Activated naive CD4-positive, alpha-beta T cell treated with anti-CD3 and anti-CD28 coated beads, Interleukin-2, amount 10 ng/mL, durations not matched to agents 7 days and 5 days (primary cell): ENCODE data around the gene DESI2.

Experiments used
- CTCF ChIA-PET: fragments of 350-600 bp; sonication (Branson Sonifier 250); formaldehyde crosslinking; loops from one replicate; lab custom pipeline; 2021; ENCODE audit warnings: antibody characterized with exemption; lab: Charles Lee
- DNase-seq: peaks from one replicate; pipeline ENCODE4 v3.0.0-alpha.2; 2020
- H3K27ac Mint-ChIP-seq: one replicate; pipeline ENCODE4 v1.8.0; 2021; ENCODE audit warnings: mild to moderate bottlenecking, moderate library complexity, mixed read lengths
- H3K27me3 Mint-ChIP-seq: one replicate; pipeline ENCODE4 v1.8.0; 2021; ENCODE audit warnings: mild to moderate bottlenecking, mixed read lengths
- H3K36me3 Mint-ChIP-seq: one replicate; pipeline ENCODE4 v1.8.0; 2021; ENCODE audit warnings: mixed read lengths
- H3K4me1 Mint-ChIP-seq: one replicate; pipeline ENCODE4 v1.8.0; 2021; ENCODE audit warnings: mixed read lengths
- H3K4me3 Mint-ChIP-seq: one replicate; pipeline ENCODE4 v1.8.0; 2021; ENCODE audit warnings: mild to moderate bottlenecking, moderate library complexity, mixed read lengths
- H3K9me3 Mint-ChIP-seq: one replicate; pipeline ENCODE4 v1.8.0; 2021; ENCODE audit warnings: mixed read lengths

DESI2 gene

DNA sequence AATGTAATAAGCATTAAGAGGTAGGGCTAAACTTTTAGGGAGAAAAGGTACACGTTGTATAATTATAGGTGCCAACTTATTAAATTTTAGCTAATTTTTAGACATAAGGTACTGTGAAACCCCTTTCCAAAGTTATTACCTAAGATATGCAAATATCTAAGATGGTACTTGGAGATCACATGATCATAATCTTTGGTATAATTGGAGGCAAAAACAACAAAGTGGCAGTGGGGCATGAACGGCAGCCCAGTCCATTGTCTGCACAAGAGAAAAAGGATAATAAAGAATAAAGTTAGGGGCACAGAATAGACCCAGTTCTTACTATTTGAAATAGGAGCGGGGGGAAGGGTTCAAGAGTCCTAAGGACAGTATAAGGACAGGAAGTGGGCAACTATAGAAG lies 51.2 kb downstream of the DESI2 start:
- Mint-ChIP-seq H3K36me3 (peaks cover 41% of the 10 kb centered on the region), H3K4me1 (no peaks in the 10 kb centered on the region), H3K9me3 (no peaks in the 10 kb centered on the region), H3K4me3 (no peak overlapping the region), H3K27me3 (no peaks in the 10 kb centered on the region), H3K27ac (no peak overlapping the region)
- DNase-seq = no peak
- CTCF ChIA-PET = no interaction called here

DNA sequence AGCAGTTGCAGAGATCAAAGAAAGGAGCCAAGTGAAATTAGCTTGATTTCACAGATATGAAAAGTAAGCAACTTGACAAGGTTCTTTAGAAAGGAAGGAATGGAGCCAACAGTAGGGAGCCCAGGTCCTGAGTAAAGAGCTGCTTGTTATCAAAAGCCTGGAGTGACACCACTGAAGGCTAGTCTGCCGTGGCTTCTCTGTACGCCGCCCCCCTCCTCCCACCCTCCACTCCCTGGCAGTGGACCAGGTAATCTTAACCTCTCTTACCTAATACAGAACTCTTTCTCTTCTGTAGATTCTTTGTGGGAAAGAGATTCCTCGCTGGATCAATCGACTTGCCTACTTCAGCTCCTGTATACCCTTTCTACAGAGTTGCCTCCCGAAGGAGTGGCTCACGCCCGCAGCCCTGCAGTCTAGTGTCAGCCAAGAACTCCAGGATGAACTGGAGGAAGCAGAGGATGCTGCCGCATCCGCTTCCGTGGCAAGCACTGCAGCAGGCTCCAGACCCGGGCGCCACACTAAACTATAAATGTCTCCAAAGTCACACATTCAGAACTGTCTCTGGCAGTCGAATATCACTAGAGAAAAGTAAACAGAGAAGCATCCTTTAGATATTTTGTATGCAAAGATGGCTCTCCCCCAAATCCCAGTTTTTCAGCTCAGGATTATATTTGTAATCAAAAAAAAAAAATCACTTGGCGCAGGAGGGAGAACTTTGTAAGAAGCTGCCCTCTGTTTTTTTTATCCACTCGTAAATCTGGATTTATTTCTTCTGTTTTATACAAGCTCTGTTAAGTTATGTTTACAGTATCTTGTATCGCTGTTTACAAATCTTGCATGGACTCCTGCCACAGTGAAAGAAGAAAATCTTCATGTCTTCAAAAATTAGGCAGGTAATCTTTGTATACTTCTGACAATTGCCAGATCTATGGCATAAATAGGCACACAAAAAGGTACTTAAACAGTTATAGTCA lies 52.6 kb downstream of the DESI2 start:
- Mint-ChIP-seq H3K27ac (peak overlapping the region; percentile 11), H3K36me3 (peaks cover 31% of the 10 kb centered on the region), H3K27me3 (no peaks in the 10 kb centered on the region), H3K9me3 (no peaks in the 10 kb centered on the region), H3K4me1 (no peaks in the 10 kb centered on the region), H3K4me3 (no peak overlapping the region)
- no peak for DNase-seq
- CTCF ChIA-PET = no interaction called here

DNA sequence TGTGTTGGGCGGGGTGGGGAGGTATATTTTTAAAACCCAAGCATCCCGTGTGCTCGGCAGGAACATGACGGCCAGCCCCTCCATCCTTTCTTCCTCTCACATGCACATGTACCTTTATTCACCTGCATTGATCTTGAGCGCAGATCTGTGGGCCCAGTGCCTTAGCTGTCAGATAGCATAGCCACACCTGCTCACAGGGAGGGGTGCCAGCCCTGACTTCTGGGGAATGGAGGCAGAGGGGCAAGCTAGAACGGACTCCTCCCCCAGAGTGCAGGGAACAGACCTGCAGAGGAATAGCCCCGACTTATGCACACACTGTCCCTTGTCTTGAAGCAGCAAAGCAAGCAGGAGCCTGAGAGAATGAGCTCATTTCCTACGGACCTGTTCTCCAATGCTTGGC lies 56.1 kb downstream of the DESI2 start:
- CTCF ChIA-PET = interaction anchor here (0.6 kb wide), 1 partner anchor 8 kb away, joined by 3 read pairs; no protein-coding TSS in a partner anchor
- no peak for DNase-seq
- no peak overlapping the region for H3K4me3 Mint-ChIP-seq
- H3K4me1 Mint-ChIP-seq = no peaks in the 10 kb centered on the region
- peaks cover 15% of the 10 kb centered on the region for H3K36me3 Mint-ChIP-seq
- H3K27ac Mint-ChIP-seq = no peak overlapping the region
- no peaks in the 10 kb centered on the region for H3K27me3 Mint-ChIP-seq
- no peaks in the 10 kb centered on the region for H3K9me3 Mint-ChIP-seq

DNA sequence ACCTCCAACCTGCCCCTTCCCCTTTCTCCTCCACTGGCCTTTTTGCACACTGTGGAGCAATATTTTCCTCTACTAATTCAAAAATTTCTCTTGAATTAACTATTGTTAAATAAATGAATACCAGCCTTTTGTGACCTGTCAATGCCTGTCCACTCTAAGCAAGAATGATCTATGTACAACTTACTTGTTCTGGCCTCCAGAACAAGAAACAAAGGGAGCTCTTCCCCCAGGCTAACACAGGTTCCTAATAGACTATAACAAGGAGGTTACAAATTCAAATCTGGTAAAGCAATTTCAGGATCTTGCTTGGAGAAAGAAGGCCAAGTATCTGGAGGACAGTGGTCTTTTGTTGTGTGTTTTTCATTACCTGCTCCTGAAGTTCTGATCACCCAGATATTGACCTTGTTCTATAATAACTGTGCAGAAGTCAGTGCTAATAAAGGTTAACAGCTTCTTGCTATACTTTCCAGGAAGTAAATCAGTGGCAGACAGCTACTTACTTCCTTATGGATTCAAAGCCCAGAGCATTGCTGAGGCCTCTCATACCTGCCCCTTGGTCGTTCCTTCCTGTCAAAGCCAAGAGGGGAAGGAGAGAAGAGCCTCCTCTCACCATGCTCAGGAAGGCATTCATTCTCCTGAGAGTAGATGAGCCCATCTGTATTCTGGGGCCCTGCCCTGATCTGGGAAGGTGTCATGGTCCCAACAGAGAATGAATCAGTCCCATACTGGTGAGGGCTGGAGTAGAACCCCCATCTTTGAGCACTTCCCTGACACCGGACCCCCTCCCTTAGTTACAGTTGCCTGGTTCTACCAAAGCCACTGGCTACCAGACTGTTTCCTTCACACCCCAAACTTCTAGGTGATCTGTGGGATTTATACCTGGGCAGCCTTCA lies 56.8 kb downstream of the DESI2 start:
- no peak for DNase-seq
- CTCF ChIA-PET = interaction anchor here (0.6 kb wide), 1 partner anchor 9 kb away, joined by 3 read pairs; no protein-coding TSS in a partner anchor
- Mint-ChIP-seq H3K4me1 (no peaks in the 10 kb centered on the region), H3K27ac (no peak overlapping the region), H3K4me3 (no peak overlapping the region), H3K9me3 (no peaks in the 10 kb centered on the region), H3K27me3 (no peaks in the 10 kb centered on the region), H3K36me3 (peaks cover 11% of the 10 kb centered on the region)

DNA sequence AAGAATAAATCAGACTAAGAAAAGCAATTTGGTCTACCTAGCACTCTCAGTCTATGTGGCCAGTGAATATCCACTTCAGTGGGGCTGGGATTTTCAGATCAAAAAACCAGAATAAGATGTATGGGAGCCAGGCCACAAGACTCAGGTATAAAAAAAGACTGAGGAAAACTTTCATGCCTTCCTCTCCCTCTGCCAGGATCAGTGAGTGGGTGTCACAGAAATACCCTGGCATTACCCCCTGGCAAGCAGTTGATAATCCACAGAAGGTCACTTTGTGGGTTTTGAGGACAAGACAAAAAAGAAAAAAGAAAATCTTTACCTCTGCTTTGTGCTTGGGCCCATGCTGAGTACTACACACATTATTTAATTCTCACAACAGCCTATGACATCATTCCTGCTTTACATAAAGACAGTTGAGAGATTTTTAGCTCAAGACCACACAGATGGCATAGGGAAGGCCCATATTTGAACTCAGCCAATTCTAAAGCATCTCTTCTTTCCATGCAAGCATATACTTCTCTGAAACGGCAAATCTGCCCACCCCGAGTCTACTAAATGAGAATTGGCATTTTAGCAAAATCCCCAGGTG lies 57.6 kb downstream of the DESI2 start:
- Mint-ChIP-seq H3K36me3 (peaks cover 9% of the 10 kb centered on the region), H3K27me3 (no peaks in the 10 kb centered on the region), H3K4me1 (no peaks in the 10 kb centered on the region), H3K4me3 (no peak overlapping the region), H3K27ac (no peak overlapping the region), H3K9me3 (no peaks in the 10 kb centered on the region)
- CTCF ChIA-PET = interaction anchor here (1.0 kb wide), 1 partner anchor 19 kb away, joined by 3 read pairs; no protein-coding TSS in a partner anchor
- no peak for DNase-seq

DNA sequence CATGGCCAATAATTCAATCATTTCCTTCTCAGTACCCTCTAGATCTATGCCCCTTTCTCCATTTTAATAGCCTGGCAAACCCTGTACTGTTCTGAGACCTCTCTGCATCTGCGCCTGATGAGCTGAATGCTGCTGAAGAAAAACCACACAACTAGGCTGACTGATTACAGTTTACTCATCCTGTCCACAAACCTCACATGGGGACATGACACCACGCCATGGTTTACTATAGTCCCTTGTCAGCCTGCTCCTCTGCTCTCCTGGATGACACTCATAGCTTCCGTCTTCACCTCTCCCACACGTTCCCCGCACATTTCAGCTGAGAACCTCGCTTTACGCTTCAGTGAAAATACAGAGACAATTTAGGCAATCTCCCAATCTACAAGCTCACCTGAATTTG lies 59.7 kb downstream of the DESI2 start:
- CTCF ChIA-PET = interaction anchor here (0.7 kb wide), 1 partner anchor 121 kb away, joined by 3 read pairs; no protein-coding TSS in a partner anchor
- no peaks in the 10 kb centered on the region for H3K4me1 Mint-ChIP-seq
- no peaks in the 10 kb centered on the region for H3K9me3 Mint-ChIP-seq
- DNase-seq = no peak
- H3K36me3 Mint-ChIP-seq = peaks cover 2% of the 10 kb centered on the region
- no peak overlapping the region for H3K4me3 Mint-ChIP-seq
- H3K27me3 Mint-ChIP-seq = no peaks in the 10 kb centered on the region
- H3K27ac Mint-ChIP-seq = no peak overlapping the region

DNA sequence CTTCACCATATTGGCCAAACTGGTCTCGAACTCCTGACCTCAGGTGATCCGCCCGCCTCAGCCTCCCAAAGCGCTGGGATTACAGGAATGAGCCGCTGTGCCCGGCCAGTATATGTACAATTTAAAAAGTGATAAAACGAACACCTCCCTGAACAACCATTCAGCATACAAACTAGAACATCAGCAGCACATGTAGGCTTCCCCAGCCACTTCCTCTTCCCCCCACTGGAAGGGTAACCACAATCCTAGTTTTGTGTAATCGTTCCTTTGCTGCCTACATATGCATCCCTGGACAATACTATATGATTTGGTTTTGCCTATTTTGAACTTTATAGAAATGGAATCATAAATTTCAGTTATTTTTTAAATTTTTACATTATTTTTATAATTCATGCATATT lies 60.4 kb downstream of the DESI2 start:
- no peaks in the 10 kb centered on the region for H3K9me3 Mint-ChIP-seq
- no peaks in the 10 kb centered on the region for H3K27me3 Mint-ChIP-seq
- no peak overlapping the region for H3K4me3 Mint-ChIP-seq
- no peaks in the 10 kb centered on the region for H3K4me1 Mint-ChIP-seq
- no peak for DNase-seq
- CTCF ChIA-PET = no interaction called here
- H3K27ac Mint-ChIP-seq = no peak overlapping the region
- peaks cover 2% of the 10 kb centered on the region for H3K36me3 Mint-ChIP-seq

DNA sequence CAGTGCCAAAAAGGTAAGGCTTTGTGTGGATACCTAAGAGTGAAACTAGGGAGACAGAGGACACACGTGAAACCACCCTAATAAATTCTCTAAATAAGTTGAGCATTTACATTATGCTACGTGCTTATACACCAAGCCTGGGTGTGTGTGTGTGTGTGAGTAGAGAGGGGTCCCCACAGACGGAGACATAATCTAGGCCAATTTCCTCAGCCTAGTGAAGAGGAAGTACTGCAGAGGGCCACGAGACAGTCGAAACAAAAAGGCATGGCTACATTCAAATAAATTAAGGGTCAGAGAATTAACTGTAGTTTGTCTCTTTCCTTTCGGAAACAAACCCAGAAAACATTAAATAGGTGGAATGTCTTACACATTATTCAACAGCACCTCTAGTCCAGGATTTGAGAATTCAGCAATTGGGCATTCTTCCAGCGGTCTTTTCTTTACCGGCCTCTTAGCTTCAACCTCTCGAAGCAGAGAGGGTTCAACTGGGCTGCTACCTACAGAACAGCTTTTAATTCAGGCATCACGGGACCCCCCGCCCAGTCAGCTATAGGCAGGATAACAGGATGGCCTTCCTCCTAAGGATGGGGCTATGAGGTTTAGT lies 75.0 kb downstream of the DESI2 start:
- H3K36me3 Mint-ChIP-seq = no peaks in the 10 kb centered on the region
- H3K9me3 Mint-ChIP-seq = no peaks in the 10 kb centered on the region
- no peak for DNase-seq
- no peak overlapping the region for H3K27ac Mint-ChIP-seq
- CTCF ChIA-PET = interaction anchor here (1.1 kb wide), 1 partner anchor 425 kb away, joined by 3 read pairs; no protein-coding TSS in a partner anchor
- H3K27me3 Mint-ChIP-seq = peaks cover 51% of the 10 kb centered on the region
- H3K4me3 Mint-ChIP-seq = no peak overlapping the region
- H3K4me1 Mint-ChIP-seq = peaks cover 27% of the 10 kb centered on the region

DNA sequence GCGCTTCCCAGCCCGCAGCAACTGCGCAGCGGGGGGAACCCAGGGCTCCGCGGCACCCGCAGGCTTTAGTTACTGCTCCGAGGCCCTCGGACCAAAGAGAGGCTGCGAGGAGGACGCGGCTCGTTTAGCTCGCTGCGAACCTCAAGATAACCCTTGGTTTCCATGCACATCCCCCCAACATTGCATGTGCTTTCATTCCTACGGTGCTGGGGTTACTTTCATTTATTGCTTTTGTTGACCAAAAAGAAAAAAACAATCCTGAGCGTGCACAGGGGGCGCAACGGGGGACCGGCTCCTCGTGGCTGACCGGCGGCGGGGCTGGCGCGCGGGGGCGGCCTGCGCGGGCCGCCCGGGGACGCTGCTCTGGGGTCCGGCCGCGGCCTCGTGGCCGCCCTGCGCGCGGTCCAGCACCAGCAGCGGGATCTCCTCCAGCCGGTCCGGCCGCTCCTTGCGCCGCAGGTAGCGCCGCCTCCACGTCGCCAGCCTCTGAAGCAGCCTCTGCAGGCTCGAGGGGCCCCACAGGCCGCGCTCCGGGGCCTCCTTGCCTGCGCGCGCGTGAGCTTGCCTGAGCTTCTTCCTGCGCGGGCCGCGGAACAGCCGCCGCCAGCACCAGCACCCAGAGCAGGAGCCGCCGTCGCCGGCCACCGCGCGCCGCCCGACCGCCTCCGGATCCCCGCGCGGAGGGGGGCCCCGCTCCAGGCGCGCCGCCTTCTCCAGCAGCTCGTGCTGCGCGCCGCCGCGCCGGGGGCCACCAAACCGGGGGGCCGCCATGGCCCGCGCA lies 77.4 kb downstream of the DESI2 start:
- no peaks in the 10 kb centered on the region for H3K9me3 Mint-ChIP-seq
- peak overlapping the region; percentile 83 for H3K4me3 Mint-ChIP-seq
- peaks cover 28% of the 10 kb centered on the region for H3K4me1 Mint-ChIP-seq
- H3K27me3 Mint-ChIP-seq = peaks cover 48% of the 10 kb centered on the region
- H3K27ac Mint-ChIP-seq = peak overlapping the region; percentile 87
- CTCF ChIA-PET = interaction anchor here (0.8 to 1.0 kb wide), 2 partner anchors 16 to 20 kb away, joined by 3 read pairs; no protein-coding TSS in a partner anchor
- no peaks in the 10 kb centered on the region for H3K36me3 Mint-ChIP-seq
- peak; percentile 58 for DNase-seq

DNA sequence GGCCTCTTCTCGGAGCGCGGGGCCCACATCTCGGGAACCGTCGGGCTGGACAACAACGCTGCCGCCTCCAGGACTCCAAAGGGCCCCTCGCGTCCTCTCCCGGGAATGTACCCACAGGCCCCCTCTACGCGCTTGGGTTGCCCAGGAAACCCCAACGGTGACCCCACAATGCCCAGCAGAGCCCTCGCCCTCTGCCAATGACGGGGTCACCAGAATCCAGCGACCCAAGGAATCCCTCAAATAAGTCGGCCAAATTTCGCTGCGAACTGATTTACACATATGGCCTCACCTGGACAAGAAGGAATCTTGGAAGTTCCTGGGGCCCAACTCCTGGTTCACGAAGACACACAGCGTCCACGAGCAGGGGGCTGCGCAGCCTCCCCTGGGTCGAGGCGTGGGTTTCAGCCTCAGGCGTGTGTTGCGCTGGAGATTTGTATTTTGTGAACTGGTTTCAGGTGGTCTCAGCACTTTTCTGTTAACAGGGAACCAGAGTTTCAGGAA lies 78.1 kb downstream of the DESI2 start:
- Mint-ChIP-seq H3K4me3 (peak overlapping the region; percentile 65), H3K27ac (peak overlapping the region; percentile 37), H3K4me1 (peaks cover 34% of the 10 kb centered on the region), H3K9me3 (peaks cover 4% of the 10 kb centered on the region), H3K36me3 (peaks cover 3% of the 10 kb centered on the region), H3K27me3 (peaks cover 48% of the 10 kb centered on the region)
- CTCF ChIA-PET = no interaction called here
- DNase-seq = no peak

DNA sequence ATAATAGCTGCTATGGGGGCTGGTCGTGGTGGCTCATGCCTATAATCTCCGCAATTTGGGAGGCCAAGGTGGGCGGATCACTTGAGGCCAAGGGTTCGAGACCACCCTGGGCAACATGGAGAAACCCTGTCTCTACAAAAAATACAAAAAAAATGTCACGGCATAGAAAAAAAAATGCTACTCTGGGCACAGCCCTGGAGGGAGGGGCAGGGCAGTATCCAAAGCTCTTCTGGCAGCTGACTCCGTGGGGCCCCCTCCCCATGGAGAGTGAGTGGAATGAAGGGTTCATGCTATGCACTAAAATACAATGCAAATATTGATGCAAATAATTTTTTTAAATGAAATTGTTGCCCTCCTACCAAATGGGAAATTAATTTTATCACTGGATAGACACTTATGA lies 78.7 kb downstream of the DESI2 start:
- Mint-ChIP-seq H3K36me3 (peaks cover 3% of the 10 kb centered on the region), H3K4me1 (peaks cover 37% of the 10 kb centered on the region), H3K27ac (no peak overlapping the region), H3K4me3 (peak overlapping the region; percentile 12), H3K9me3 (peaks cover 4% of the 10 kb centered on the region), H3K27me3 (peaks cover 48% of the 10 kb centered on the region)
- no peak for DNase-seq
- CTCF ChIA-PET = no interaction called here

DNA sequence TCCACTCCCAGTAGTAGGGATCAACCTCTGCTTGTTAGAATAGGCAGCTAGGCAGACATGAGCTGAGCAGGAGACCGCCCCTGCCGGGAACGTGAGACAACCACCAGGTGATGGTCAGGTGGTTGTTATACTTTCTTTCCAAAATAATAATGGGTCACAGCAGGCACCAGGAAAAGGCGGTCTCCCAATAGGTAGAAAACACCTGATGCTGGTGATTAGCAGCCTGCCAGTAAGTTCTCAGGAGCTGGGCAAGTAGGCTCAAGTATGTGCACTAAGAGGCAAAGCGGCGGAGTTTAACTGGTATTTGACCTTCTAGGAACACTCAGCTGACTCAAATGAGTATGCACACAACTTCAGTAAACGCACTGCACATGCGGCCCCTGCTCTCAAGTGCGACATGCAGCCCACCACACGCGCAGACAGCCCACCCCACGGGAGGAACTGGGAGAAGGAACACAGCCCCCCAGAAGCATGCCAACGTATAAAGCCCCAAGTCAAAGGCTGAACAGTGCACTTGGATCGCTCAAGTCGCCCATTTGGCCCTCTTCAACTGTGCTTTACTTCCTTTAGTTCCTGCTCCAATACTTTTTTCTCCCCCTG lies 80.0 kb downstream of the DESI2 start:
- peaks cover 4% of the 10 kb centered on the region for H3K9me3 Mint-ChIP-seq
- H3K36me3 Mint-ChIP-seq = peaks cover 3% of the 10 kb centered on the region
- no peak for DNase-seq
- peaks cover 35% of the 10 kb centered on the region for H3K4me1 Mint-ChIP-seq
- peak overlapping the region; percentile 33 for H3K4me3 Mint-ChIP-seq
- H3K27ac Mint-ChIP-seq = no peak overlapping the region
- H3K27me3 Mint-ChIP-seq = peaks cover 39% of the 10 kb centered on the region
- CTCF ChIA-PET = no interaction called here
